Vagina (tissue), 2 donors: Measurements from ENCODE around the gene IFT27. TPM values are rescaled to one million over a fixed set of nuclear protein-coding genes. Genes with fewer than 3 reads are reported as not detected.

ENCODE experiments used
- DNase-seq, 2 donors: peaks; one replicate each; pipeline ENCODE4 v3.0.0-alpha.2; 2017; ENCODE audit errors: extremely low spot score in 2 of 2
- H3K27ac ChIP-seq: fragments of 200-600 bp; sonication (generic); one replicate; pipeline ENCODE4 v1.5.1; 2019
- H3K27me3 ChIP-seq: fragments of 200-600 bp; sonication (generic); one replicate; pipeline ENCODE4 v1.5.1; 2019
- H3K36me3 ChIP-seq, 2 donors: fragments of 200-600 bp; sonication (generic); one replicate each; pipeline ENCODE4 v1.5.1; 2017 to 2019
- H3K4me1 ChIP-seq: fragments of 200-600 bp; sonication (generic); one replicate; pipeline ENCODE4 v1.5.1; 2019
- H3K4me3 ChIP-seq, 2 donors: fragments of 200-600 bp; sonication (generic); 1 replicate in 1 of 2; 2 replicates in 1 of 2; pipeline ENCODE4 v1.5.1; 2016 to 2019
- H3K9me3 ChIP-seq: fragments of 200-600 bp; sonication (generic); one replicate; pipeline ENCODE4 v1.5.1; 2019
- POLR2A ChIP-seq, 2 donors: fragments of 450-650 bp; IDR thresholded peaks; one replicate each; pipeline ENCODE4 v1.6.1; 2017; ENCODE audit warnings: antibody characterized with exemption in 2 of 2, mild to moderate bottlenecking in 2 of 2, moderate library complexity in 2 of 2
- POLR2AphosphoS5 ChIP-seq, 2 donors: sonication (generic); formaldehyde crosslinking; IDR thresholded peaks; one replicate each; pipeline ENCODE4 v1.9.0; 2017; ENCODE audit warnings: antibody characterized with exemption in 2 of 2, mild to moderate bottlenecking in 2 of 2, low read depth in 1 of 2; ENCODE audit not compliant: insufficient read depth in 1 of 2
- intact Hi-C: fragments of 100-400 bp; cut with DNase I; formaldehyde crosslinking; loops from one replicate; pipeline ENCODE4 v1.15.1; 2023
- total RNA-seq: library from RNA; depleted of rRNA; stranded (reverse); fragments of >200 nt; gene quantifications from one replicate; pipeline ENCODE4 v1.2.3, GENCODE V29; 2016
- TF ChIP-seq, protein P1 (sequence below), 3 experiments: fragments of 450-650 bp in 2 of 3; fragments of 200-600 bp in 1 of 3; sonication (generic) in 1 of 3; IDR thresholded peaks; one replicate each; pipeline ENCODE4 v1.5.1; 2017 to 2019; ENCODE audit warnings: antibody characterized with exemption in 3 of 3, mild to moderate bottlenecking in 2 of 3, moderate library complexity in 2 of 3

IFT27 gene
- total RNA-seq, 1 donor from 2014 or later = 15.0 TPM

DNA sequence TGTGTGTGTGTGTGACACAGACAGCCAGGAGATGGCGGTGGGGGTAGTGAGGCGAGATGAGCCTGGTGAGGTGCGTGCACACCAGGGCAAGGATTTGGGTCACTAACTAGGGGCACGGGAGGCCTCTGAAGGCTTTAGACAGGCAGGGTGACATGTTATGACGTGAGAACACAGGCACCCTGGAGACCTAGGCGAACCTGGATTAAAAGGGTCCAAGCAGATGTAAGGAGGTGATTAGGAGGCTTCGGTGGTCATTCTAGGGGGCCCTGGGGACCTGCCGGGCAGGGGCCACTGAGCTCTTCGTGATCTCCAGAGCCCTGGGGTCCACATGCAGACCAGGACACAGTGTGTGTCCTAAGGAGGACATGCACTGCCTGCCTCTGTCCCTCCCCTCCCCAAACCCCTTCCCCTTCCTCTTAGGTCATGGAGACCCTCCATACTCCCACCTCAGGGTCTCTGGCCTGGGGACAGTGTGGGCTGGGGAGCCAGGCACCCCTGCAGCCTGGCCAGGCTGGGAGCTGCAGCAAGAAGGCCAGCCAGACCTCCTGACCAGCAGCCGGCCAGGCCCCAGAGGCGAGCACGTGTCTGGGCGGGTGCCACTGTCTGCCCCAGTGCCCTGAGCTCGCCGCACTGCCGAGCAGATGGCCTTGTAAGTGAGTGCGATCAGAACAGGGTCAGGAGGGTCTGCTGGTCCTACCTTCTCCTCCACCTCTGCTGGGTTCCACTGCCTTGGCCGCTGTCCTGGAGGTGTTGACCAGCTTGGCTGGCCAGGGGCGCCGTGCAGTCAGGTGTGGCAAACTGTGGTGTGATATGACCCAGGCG, 32.1 kb downstream of the IFT27 start:
- Histone ChIP-seq H3K9me3 (no peaks in the 10 kb centered on the region), H3K4me1 (no peaks in the 10 kb centered on the region), H3K27me3 (no peaks in the 10 kb centered on the region), H3K36me3 (no peaks in the 10 kb centered on the region), H3K4me3 (no peak overlapping the region), H3K27ac (no peak overlapping the region)
- DNase-seq = no peak
- intact Hi-C loops = no loop called here
- TF ChIP-seq, protein P1, sequence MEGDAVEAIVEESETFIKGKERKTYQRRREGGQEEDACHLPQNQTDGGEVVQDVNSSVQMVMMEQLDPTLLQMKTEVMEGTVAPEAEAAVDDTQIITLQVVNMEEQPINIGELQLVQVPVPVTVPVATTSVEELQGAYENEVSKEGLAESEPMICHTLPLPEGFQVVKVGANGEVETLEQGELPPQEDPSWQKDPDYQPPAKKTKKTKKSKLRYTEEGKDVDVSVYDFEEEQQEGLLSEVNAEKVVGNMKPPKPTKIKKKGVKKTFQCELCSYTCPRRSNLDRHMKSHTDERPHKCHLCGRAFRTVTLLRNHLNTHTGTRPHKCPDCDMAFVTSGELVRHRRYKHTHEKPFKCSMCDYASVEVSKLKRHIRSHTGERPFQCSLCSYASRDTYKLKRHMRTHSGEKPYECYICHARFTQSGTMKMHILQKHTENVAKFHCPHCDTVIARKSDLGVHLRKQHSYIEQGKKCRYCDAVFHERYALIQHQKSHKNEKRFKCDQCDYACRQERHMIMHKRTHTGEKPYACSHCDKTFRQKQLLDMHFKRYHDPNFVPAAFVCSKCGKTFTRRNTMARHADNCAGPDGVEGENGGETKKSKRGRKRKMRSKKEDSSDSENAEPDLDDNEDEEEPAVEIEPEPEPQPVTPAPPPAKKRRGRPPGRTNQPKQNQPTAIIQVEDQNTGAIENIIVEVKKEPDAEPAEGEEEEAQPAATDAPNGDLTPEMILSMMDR (IDR thresholded peaks at IDR 0.05) = no peak
- no peak for TF ChIP-seq POLR2AphosphoS5 (IDR thresholded peaks at IDR 0.05; ENCODE audit: insufficient read depth in 1 of 2, low read depth in 1 of 2)
- TF ChIP-seq POLR2A (IDR thresholded peaks at IDR 0.05) = no peak

- Histone ChIP-seq H3K27me3 (no peaks in the 10 kb centered on the region), H3K4me1 (no peaks in the 10 kb centered on the region), H3K27ac (no peak overlapping the region), H3K9me3 (no peaks in the 10 kb centered on the region), H3K4me3 (no peak overlapping the region), H3K36me3 (no peaks in the 10 kb centered on the region)
- intact Hi-C loops = no loop called here
- TF ChIP-seq, protein P1 (IDR thresholded peaks at IDR 0.05) = no peak
- no peak for TF ChIP-seq POLR2A (IDR thresholded peaks at IDR 0.05)
- no peak for TF ChIP-seq POLR2AphosphoS5 (IDR thresholded peaks at IDR 0.05; ENCODE audit: insufficient read depth in 1 of 2, low read depth in 1 of 2)
- DNase-seq = no peak
Measured at GRCh38 chr22:36743011-36743410, 32.9 kb downstream of the IFT27 start.

GRCh38 chr22:36741968-36742367, 34.0 kb downstream of the IFT27 start:
- intact Hi-C loops = no loop called here
- H3K27me3 ChIP-seq = no peaks in the 10 kb centered on the region
- H3K4me1 ChIP-seq = no peaks in the 10 kb centered on the region
- TF ChIP-seq, protein P1 (IDR thresholded peaks at IDR 0.05) = no peak
- TF ChIP-seq POLR2AphosphoS5 (IDR thresholded peaks at IDR 0.05; ENCODE audit: insufficient read depth in 1 of 2, low read depth in 1 of 2) (no peak), POLR2A (IDR thresholded peaks at IDR 0.05) (no peak)
- H3K4me3 ChIP-seq = no peak overlapping the region
- peak; percentile 58 to 64 for DNase-seq
- no peaks in the 10 kb centered on the region for H3K9me3 ChIP-seq
- no peaks in the 10 kb centered on the region for H3K36me3 ChIP-seq
- no peak overlapping the region for H3K27ac ChIP-seq

GRCh38 chr22:36741204-36741793, 34.6 kb downstream of the IFT27 start:
- H3K27me3 ChIP-seq = no peaks in the 10 kb centered on the region
- no peak overlapping the region for H3K4me3 ChIP-seq
- no peaks in the 10 kb centered on the region for H3K36me3 ChIP-seq
- no peaks in the 10 kb centered on the region for H3K9me3 ChIP-seq
- TF ChIP-seq, protein P1 (IDR thresholded peaks at IDR 0.05) = no peak
- TF ChIP-seq POLR2AphosphoS5 (IDR thresholded peaks at IDR 0.05; ENCODE audit: insufficient read depth in 1 of 2, low read depth in 1 of 2) (no peak), POLR2A (IDR thresholded peaks at IDR 0.05) (no peak)
- intact Hi-C loops = no loop called here
- DNase-seq = peak; percentile 28 to 52
- no peak overlapping the region for H3K27ac ChIP-seq
- no peaks in the 10 kb centered on the region for H3K4me1 ChIP-seq

GRCh38 chr22:36740716-36741115, 35.2 kb downstream of the IFT27 start:
- no peak overlapping the region for H3K4me3 ChIP-seq
- H3K4me1 ChIP-seq = no peaks in the 10 kb centered on the region
- intact Hi-C loops = no loop called here
- H3K27ac ChIP-seq = no peak overlapping the region
- no peaks in the 10 kb centered on the region for H3K36me3 ChIP-seq
- DNase-seq = peak in 1 of 2 donors; percentile 70
- TF ChIP-seq POLR2A (IDR thresholded peaks at IDR 0.05) = no peak
- TF ChIP-seq, protein P1 (IDR thresholded peaks at IDR 0.05) = no peak
- no peak for TF ChIP-seq POLR2AphosphoS5 (IDR thresholded peaks at IDR 0.05; ENCODE audit: insufficient read depth in 1 of 2, low read depth in 1 of 2)
- no peaks in the 10 kb centered on the region for H3K27me3 ChIP-seq
- no peaks in the 10 kb centered on the region for H3K9me3 ChIP-seq
